DMS 273 (cell line): ENCODE data around the gene BST1.
A peak's percentile ranks its signal among the peaks of the same experiment; 100 is the strongest.

Source experiments
- DNase-seq: peaks from one replicate; lab custom pipeline; 2025; ENCODE audit not compliant: unreplicated experiment; lab: John Stamatoyannopoulos, UW

The BST1 gene

DNA sequence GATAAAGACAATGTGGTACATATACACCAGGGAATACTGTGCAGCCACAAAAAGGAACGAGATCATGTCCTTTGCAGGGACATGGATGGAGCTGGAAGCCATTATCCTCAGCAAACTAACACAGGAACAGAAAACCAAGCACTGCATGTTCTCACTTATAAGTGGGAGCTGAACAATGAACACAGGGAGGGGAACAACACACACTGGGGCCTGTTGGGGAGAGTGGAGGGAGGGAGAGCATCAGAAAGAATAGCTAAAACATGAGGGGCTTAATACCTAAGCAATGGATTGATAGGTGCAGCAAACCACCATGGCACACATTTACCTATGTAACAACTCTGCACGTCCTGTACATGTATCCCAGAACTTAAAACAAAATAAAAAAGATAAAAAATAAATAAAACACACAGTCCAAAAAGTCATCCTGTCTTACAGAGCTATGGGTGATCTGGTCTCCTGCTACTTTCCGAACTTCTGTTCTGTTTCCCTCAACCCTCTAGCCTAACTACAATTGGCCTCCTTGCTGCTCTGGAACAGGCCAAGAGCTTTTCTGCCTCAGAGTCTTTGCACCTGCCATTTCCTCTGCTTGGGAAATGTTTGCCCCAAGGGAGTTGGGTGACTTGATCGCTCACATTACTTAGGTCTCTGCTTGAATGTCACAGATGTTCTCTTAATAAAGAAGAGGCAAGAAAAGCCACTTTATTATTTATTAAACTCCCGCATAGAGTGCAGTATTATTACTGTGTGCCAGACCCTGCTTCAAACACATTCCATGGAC lies 74.2 kb downstream of the BST1 start:
- DNase-seq, result no peak

GRCh38 chr4:15777697-15778288 lies 74.9 kb downstream of the BST1 start:
- no peak for DNase-seq

DNA sequence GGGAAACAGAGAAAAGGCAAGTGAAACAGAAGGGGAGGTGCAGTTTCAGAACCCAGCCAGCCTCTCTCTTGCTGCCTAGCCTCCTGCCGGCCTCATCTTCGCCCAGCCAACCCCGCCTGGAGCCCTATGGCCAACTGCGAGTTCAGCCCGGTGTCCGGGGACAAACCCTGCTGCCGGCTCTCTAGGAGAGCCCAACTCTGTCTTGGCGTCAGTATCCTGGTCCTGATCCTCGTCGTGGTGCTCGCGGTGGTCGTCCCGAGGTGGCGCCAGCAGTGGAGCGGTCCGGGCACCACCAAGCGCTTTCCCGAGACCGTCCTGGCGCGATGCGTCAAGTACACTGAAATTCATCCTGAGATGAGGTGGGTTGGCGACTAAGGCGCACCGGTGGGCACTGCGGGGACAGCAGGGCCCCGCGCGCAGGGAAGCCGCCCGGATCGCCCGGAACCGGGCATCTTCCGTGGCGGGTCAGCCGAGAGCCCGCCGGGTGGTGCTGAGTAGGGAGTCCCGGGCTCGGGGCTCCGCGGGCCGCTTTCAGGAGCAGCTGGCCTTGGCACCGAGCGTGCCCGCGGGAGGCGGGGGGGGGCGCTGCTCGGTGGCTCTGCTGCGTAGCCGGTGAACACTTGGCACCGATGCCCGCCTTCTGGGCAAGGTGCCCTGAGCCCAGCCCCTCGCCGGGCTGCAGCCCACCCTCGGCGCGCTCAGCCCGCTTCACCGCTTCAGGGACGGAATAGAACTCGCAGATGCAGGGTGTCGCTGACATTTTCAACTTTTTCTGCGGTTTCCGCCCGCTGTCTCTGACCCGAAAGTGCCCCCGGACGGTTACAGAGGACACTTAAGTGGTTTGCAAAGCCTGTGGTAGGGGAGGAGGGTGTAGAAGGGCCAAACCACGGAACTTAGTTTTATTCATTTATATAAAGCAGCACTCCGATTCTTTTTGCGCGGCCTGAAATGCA lies 75.7 kb downstream of the BST1 start, which contains the start of gene CD38:
CD38 (plus strand) TSS at position 40 of the 953 bp plus-strand sequence; CDS start at position 127, 87 bp downstream.
- DNase-seq, result peak; percentile 60

- DNase-seq, result peak; percentile 54
Measured at GRCh38 chr4:15779306-15779705, 76.4 kb downstream of the BST1 start.

DNA sequence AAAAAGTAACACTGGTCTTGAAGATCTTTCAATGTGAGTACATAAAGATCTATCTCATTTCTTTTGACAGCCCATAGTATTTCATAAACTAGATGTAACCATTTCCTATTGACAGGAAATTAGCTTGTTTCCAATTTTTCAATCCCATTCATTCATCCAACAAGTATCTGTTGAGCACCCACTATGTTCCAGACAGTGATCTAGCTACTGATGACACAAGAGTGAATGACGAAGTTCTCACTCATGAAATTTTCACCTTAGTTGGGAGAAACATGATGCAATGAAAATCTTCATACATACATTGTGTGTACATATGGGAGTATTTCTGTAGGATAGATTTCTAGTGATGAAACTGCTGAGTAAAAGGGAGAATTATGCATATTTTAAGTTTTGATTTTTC lies 76.9 kb downstream of the BST1 start:
- DNase-seq, result no peak

- DNase-seq, result no peak
Measured at GRCh38 chr4:15781427-15782095, 78.7 kb downstream of the BST1 start.
